Stomach (tissue), 4 donors: ENCODE results near the gene COL9A1.
"Not testable (repeated sequence)": the region's sequence is repeated elsewhere in the genome, so short reads cannot be mapped to it uniquely, and the experiment has no call there.

ENCODE experiments used
- EP300 ChIP-seq: sonication (generic); formaldehyde crosslinking; IDR thresholded peaks from one replicate; pipeline ENCODE4 v1.6.1; 2017; ENCODE audit warnings: antibody characterized with exemption
- POLR2A ChIP-seq, 4 donors: fragments of 450-650 bp; IDR thresholded peaks; one replicate each; pipeline ENCODE4 v1.6.1; 2016; ENCODE audit warnings: antibody characterized with exemption in 4 of 4, control low read depth in 2 of 4, mild to moderate bottlenecking in 1 of 4, moderate library complexity in 1 of 4
- TF ChIP-seq, protein P1 (sequence below), 7 experiments: fragments of 450-650 bp in 4 of 7; fragments of 200-600 bp in 3 of 7; sonication (generic) in 3 of 7; IDR thresholded peaks; one replicate each; pipeline ENCODE4 v1.5.1; 2016 to 2019; ENCODE audit warnings: antibody characterized with exemption in 7 of 7, control low read depth in 2 of 7, mild to moderate bottlenecking in 1 of 7

DNA sequence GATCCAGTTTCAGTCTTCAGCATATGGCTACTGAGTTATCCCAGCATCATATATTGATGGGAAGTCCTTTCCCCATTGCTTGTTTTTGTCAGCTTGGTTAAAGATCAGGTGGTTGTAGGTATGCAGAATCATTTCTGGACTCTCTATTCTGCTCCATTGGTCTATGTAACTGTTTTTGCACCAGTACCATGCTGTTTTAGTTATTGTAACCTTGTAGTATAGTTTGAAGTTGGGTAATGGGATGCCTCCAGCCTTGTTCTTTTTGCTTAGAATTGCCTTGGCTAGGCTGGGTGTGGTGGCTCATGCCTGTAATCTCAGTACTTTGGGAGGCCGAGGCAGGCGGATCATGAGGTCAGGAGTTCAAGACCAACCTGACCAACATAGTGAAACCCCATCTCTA is 36.9 kb upstream of the COL9A1 start:
- not testable (repeated sequence) for TF ChIP-seq POLR2A (IDR thresholded peaks at IDR 0.05); EP300
- TF ChIP-seq, protein P1, sequence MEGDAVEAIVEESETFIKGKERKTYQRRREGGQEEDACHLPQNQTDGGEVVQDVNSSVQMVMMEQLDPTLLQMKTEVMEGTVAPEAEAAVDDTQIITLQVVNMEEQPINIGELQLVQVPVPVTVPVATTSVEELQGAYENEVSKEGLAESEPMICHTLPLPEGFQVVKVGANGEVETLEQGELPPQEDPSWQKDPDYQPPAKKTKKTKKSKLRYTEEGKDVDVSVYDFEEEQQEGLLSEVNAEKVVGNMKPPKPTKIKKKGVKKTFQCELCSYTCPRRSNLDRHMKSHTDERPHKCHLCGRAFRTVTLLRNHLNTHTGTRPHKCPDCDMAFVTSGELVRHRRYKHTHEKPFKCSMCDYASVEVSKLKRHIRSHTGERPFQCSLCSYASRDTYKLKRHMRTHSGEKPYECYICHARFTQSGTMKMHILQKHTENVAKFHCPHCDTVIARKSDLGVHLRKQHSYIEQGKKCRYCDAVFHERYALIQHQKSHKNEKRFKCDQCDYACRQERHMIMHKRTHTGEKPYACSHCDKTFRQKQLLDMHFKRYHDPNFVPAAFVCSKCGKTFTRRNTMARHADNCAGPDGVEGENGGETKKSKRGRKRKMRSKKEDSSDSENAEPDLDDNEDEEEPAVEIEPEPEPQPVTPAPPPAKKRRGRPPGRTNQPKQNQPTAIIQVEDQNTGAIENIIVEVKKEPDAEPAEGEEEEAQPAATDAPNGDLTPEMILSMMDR (IDR thresholded peaks at IDR 0.05), result not testable (repeated sequence)
